GM23248 (cell line): ENCODE measurements around the gene PHF23.

Source experiments
- EZH2 ChIP-seq: fragments of 200-600 bp; sonication (generic); IDR thresholded peaks from 2 replicates; pipeline ENCODE4 v1.6.1; 2018; ENCODE audit warnings: antibody characterized with exemption, mild to moderate bottlenecking; ENCODE audit not compliant: insufficient read depth, poor library complexity, severe bottlenecking
- EZH2phosphoT487 ChIP-seq: fragments of 200-600 bp; sonication (generic); IDR thresholded peaks from 2 replicates; pipeline ENCODE4 v1.6.1; 2018; ENCODE audit warnings: antibody characterized with exemption, moderate library complexity, mild to moderate bottlenecking, low read depth; ENCODE audit not compliant: insufficient read depth

GRCh38 chr17:7207120-7208001 is 31.9 kb downstream of the PHF23 start:
- TF ChIP-seq EZH2, result no peak
- TF ChIP-seq EZH2phosphoT487, result no peak
